ENCODE results near the gene KIAA1586. TPM values are rescaled to one million over a fixed set of nuclear protein-coding genes. Genes with fewer than 3 reads are reported as not detected.

KIAA1586 gene
- total RNA-seq, 1 donor: 17.4 TPM

- H3K79me2 ChIP-seq (ENCODE audit: insufficient read depth, low read length): no peaks in the 10 kb centered on the region
- H4K20me1 ChIP-seq (ENCODE audit: insufficient read depth, low read length): no peaks in the 10 kb centered on the region
- no peak overlapping the region for H3K4me2 ChIP-seq (ENCODE audit: insufficient read depth, low read length)
- H3K27ac ChIP-seq (ENCODE audit: low read depth, low read length): no peak overlapping the region
- DNase-seq (ENCODE audit: insufficient read length, low spot score, missing footprints): no peak
- H2AFZ ChIP-seq (ENCODE audit: low read length): no peak overlapping the region
- no peaks in the 10 kb centered on the region for H3K9me3 ChIP-seq (ENCODE audit: low read depth, low read length)
- no peaks in the 10 kb centered on the region for H3K27me3 ChIP-seq (ENCODE audit: insufficient read depth, low read length)
- no peaks in the 10 kb centered on the region for H3K4me1 ChIP-seq (ENCODE audit: insufficient read depth, low read length)
- TF ChIP-seq CTCF (IDR thresholded peaks at IDR 0.05; ENCODE audit: extremely low read depth, low read depth, low read length): no peak
- no peaks in the 10 kb centered on the region for H3K36me3 ChIP-seq (ENCODE audit: insufficient read depth, low read length)
- no peak overlapping the region for H3K4me3 ChIP-seq (ENCODE audit: insufficient read depth, low read length)
Measured at GRCh38 chr6:57024321-57024720, 22.2 kb upstream of the KIAA1586 start.

GRCh38 chr6:57024775-57025174, 21.7 kb upstream of the KIAA1586 start:
- TF ChIP-seq CTCF (IDR thresholded peaks at IDR 0.05; ENCODE audit: extremely low read depth, low read depth, low read length): no peak
- Histone ChIP-seq H2AFZ (ENCODE audit: low read length) (no peak overlapping the region), H3K9me3 (ENCODE audit: low read depth, low read length) (no peaks in the 10 kb centered on the region), H3K79me2 (ENCODE audit: insufficient read depth, low read length) (no peaks in the 10 kb centered on the region), H3K27me3 (ENCODE audit: insufficient read depth, low read length) (no peaks in the 10 kb centered on the region), H3K27ac (ENCODE audit: low read depth, low read length) (no peak overlapping the region), H4K20me1 (ENCODE audit: insufficient read depth, low read length) (no peaks in the 10 kb centered on the region), H3K4me3 (ENCODE audit: insufficient read depth, low read length) (no peak overlapping the region), H3K36me3 (ENCODE audit: insufficient read depth, low read length) (no peaks in the 10 kb centered on the region), H3K4me2 (ENCODE audit: insufficient read depth, low read length) (no peak overlapping the region), H3K4me1 (ENCODE audit: insufficient read depth, low read length) (no peaks in the 10 kb centered on the region)
- no peak for DNase-seq (ENCODE audit: insufficient read length, low spot score, missing footprints)

- H3K36me3 ChIP-seq (ENCODE audit: insufficient read depth, low read length): no peaks in the 10 kb centered on the region
- no peak for DNase-seq (ENCODE audit: insufficient read length, low spot score, missing footprints)
- H3K9me3 ChIP-seq (ENCODE audit: low read depth, low read length): no peaks in the 10 kb centered on the region
- no peak for TF ChIP-seq CTCF (IDR thresholded peaks at IDR 0.05; ENCODE audit: extremely low read depth, low read depth, low read length)
- H3K4me2 ChIP-seq (ENCODE audit: insufficient read depth, low read length): no peak overlapping the region
- no peak overlapping the region for H2AFZ ChIP-seq (ENCODE audit: low read length)
- H3K79me2 ChIP-seq (ENCODE audit: insufficient read depth, low read length): no peaks in the 10 kb centered on the region
- no peaks in the 10 kb centered on the region for H3K4me1 ChIP-seq (ENCODE audit: insufficient read depth, low read length)
- H3K4me3 ChIP-seq (ENCODE audit: insufficient read depth, low read length): no peak overlapping the region
- H4K20me1 ChIP-seq (ENCODE audit: insufficient read depth, low read length): no peaks in the 10 kb centered on the region
- H3K27ac ChIP-seq (ENCODE audit: low read depth, low read length): no peak overlapping the region
- no peaks in the 10 kb centered on the region for H3K27me3 ChIP-seq (ENCODE audit: insufficient read depth, low read length)
Measured at GRCh38 chr6:57026001-57026400, 20.5 kb upstream of the KIAA1586 start.

- no peak overlapping the region for H3K4me2 ChIP-seq (ENCODE audit: insufficient read depth, low read length)
- H3K27ac ChIP-seq (ENCODE audit: low read depth, low read length): no peak overlapping the region
- TF ChIP-seq CTCF (IDR thresholded peaks at IDR 0.05; ENCODE audit: extremely low read depth, low read depth, low read length): no peak
- H2AFZ ChIP-seq (ENCODE audit: low read length): no peak overlapping the region
- H3K4me1 ChIP-seq (ENCODE audit: insufficient read depth, low read length): no peaks in the 10 kb centered on the region
- H3K4me3 ChIP-seq (ENCODE audit: insufficient read depth, low read length): no peak overlapping the region
- H3K9me3 ChIP-seq (ENCODE audit: low read depth, low read length): no peaks in the 10 kb centered on the region
- no peak for DNase-seq (ENCODE audit: insufficient read length, low spot score, missing footprints)
- no peaks in the 10 kb centered on the region for H3K36me3 ChIP-seq (ENCODE audit: insufficient read depth, low read length)
- H3K27me3 ChIP-seq (ENCODE audit: insufficient read depth, low read length): no peaks in the 10 kb centered on the region
- H3K79me2 ChIP-seq (ENCODE audit: insufficient read depth, low read length): no peaks in the 10 kb centered on the region
- H4K20me1 ChIP-seq (ENCODE audit: insufficient read depth, low read length): no peaks in the 10 kb centered on the region
Measured at GRCh38 chr6:57027301-57027700, 19.2 kb upstream of the KIAA1586 start.

All from osteoblast (primary cell).